Thyroid gland (tissue), 4 donors: ENCODE results near the gene HKDC1.

ENCODE experiments used
- POLR2A ChIP-seq, 2 donors: fragments of 450-650 bp; IDR thresholded peaks; one replicate each; pipeline ENCODE4 v1.6.1; 2017; ENCODE audit warnings: antibody characterized with exemption in 2 of 2, mild to moderate bottlenecking in 2 of 2, moderate library complexity in 1 of 2
- TF ChIP-seq, protein P1 (sequence below), 6 experiments: fragments of 200-600 bp in 3 of 6; fragments of 450-650 bp in 3 of 6; sonication (generic) in 3 of 6; IDR thresholded peaks; one replicate each; pipeline ENCODE4 v1.5.1; 2016 to 2019; ENCODE audit warnings: antibody characterized with exemption in 6 of 6, mild to moderate bottlenecking in 2 of 6, inconsistent platforms in 1 of 6, moderate library complexity in 1 of 6

DNA sequence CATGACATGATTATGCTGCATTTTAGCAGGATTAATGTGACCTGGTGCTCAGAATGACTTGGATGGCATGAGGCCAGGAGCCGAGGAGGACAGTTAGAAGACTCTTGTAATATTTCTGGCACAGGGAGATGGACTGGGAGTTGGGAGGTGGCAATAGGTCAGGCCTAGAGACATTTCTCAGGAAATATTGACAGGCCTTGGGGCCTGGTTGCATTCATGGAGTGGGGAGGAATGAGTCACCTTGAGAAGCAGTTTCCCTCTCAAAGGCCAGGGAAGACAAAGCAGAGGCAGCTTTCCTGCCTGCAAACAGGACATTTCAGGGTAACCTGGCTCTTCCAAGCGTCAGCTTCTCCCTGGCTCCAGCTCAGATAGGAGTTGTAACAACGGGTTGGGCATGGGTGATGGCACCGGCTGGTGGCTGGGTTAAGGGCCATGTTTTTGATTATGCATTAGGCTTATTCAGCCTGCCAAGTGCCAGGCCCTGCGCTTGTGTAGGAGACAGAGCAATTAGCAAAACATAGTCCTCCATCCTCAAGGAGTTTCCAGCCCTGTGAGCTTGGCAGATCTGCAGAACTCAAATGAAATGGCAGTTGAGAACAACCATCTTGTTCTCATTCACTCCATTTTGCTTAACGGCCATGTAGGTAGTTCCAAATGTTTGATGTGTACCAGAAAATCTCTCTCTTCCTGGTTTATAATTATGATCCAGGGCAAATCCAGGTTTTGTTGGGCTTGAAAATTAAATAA, 96.4 kb downstream of the HKDC1 start:
- TF ChIP-seq, protein P1, sequence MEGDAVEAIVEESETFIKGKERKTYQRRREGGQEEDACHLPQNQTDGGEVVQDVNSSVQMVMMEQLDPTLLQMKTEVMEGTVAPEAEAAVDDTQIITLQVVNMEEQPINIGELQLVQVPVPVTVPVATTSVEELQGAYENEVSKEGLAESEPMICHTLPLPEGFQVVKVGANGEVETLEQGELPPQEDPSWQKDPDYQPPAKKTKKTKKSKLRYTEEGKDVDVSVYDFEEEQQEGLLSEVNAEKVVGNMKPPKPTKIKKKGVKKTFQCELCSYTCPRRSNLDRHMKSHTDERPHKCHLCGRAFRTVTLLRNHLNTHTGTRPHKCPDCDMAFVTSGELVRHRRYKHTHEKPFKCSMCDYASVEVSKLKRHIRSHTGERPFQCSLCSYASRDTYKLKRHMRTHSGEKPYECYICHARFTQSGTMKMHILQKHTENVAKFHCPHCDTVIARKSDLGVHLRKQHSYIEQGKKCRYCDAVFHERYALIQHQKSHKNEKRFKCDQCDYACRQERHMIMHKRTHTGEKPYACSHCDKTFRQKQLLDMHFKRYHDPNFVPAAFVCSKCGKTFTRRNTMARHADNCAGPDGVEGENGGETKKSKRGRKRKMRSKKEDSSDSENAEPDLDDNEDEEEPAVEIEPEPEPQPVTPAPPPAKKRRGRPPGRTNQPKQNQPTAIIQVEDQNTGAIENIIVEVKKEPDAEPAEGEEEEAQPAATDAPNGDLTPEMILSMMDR (IDR thresholded peaks at IDR 0.05) = no peak
- no peak for TF ChIP-seq POLR2A (IDR thresholded peaks at IDR 0.05)
